Omental fat pad (tissue), 4 donors: ENCODE measurements around the gene IL6ST. TPM values are rescaled to one million over a fixed set of nuclear protein-coding genes. Genes with fewer than 3 reads are reported as not detected.

Source experiments
- ATAC-seq: fragments of 150-250 bp; one replicate; pipeline ENCODE4 v1.9.1; 2016; ENCODE audit warnings: mild to moderate bottlenecking, moderate library complexity; ENCODE audit not compliant: low FRiP score
- DNase-seq: peaks from one replicate; pipeline ENCODE4 v3.0.0-alpha.2; 2019; ENCODE audit warnings: low spot score
- CTCF ChIP-seq, 3 donors: fragments of 450-650 bp; IDR thresholded peaks; one replicate each; pipeline ENCODE4 v1.5.1; 2016 to 2017; ENCODE audit warnings: antibody characterized with exemption in 3 of 3, mild to moderate bottlenecking in 3 of 3, moderate library complexity in 2 of 3
- small RNA-seq: library from RNA; depleted of rRNA; stranded (forward); fragments of <200 nt; gene quantifications from one replicate; pipeline ENCODE3, GENCODE V24; 2016
- total RNA-seq, 4 donors: library from RNA; depleted of rRNA; stranded (reverse); fragments of >200 nt; gene quantifications; one replicate each; pipeline ENCODE4 v1.1.0, GENCODE V29; 2016

The IL6ST gene
- total RNA-seq, 4 donors from 2014 or later: 555 to 806 (median 682) TPM

GRCh38 chr5:55896238-55896637 lies 98.5 kb downstream of the IL6ST start:
- ATAC-seq: no peak
- TF ChIP-seq CTCF (IDR thresholded peaks at IDR 0.05): no peak
- DNase-seq: no peak

DNA sequence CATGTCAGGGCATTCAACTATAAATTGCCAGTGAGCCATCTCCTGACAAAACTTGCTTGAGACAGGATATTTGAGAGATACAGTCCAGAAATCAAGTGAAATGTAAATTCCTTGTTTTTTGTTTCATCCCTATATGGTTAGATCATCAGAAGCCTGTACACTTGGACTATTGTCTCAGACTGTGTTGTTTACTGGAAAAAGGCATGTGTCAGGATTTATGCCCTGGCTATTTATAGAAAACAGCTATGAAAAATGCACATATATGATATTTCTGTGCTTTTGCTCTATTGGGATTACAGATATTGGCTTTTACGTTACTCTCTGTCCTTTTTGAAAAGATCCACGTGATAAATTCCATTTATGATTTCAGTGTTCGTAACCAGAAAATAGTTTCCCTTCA lies 99.4 kb downstream of the IL6ST start:
- DNase-seq (no peak), ATAC-seq (no peak)
- TF ChIP-seq CTCF (IDR thresholded peaks at IDR 0.05): no peak

GRCh38 chr5:55894135-55894534 lies 100.6 kb downstream of the IL6ST start:
- ATAC-seq (no peak), DNase-seq (no peak)
- TF ChIP-seq CTCF (IDR thresholded peaks at IDR 0.05): no peak

GRCh38 chr5:55892479-55892878 lies 102.3 kb downstream of the IL6ST start:
- no peak for ATAC-seq
- no peak for TF ChIP-seq CTCF (IDR thresholded peaks at IDR 0.05)
- no peak for DNase-seq

- no peak for DNase-seq
- TF ChIP-seq CTCF (IDR thresholded peaks at IDR 0.05): no peak
These were observed 106.6 kb downstream of the IL6ST start for GRCh38 chr5:55888205-55888604.

GRCh38 chr5:55885359-55885758 lies 109.4 kb downstream of the IL6ST start:
- ATAC-seq (no peak), DNase-seq (no peak)
- no peak for TF ChIP-seq CTCF (IDR thresholded peaks at IDR 0.05)

More at GRCh38 chr5:55888205-55888604, 106.6 kb downstream of the IL6ST start:
- no peak for ATAC-seq

Small RNA genes lying within 50 kb of the gene (small RNA-seq; reads per million reads assigned to genes)
- gene AC016596.1 (not detected), gene RF01210 (not detected)

Other genes with a start within 250 kb of the IL6ST start
- not detected for gene IL31RA, start 143.6 kb downstream of the IL6ST start, total RNA-seq
- under 1 TPM in 2 of 4 donors, not detected in 2; 0.44 to 0.46 TPM for gene ANKRD55, start 238.4 kb upstream of the IL6ST start, total RNA-seq